HepG2 (cell line): ENCODE measurements around the gene F2RL3. TPM values are rescaled to one million over a fixed set of nuclear protein-coding genes. Genes with fewer than 3 reads are reported as not detected.

Source experiments
- ATAC-seq: fragments of 200-7000 bp; cut with Tn5 transposase; 3 replicates; pipeline ENCODE4 v1.9.1; 2020; ENCODE audit warnings: mild to moderate bottlenecking, moderate library complexity
- BruUV-seq: library from RNA; stranded (reverse); fragments of 400-500 nt; replicated peaks from 2 replicates; lab custom pipeline; 2021; lab: Mats Ljungman, UMichigan
- CTCF ChIA-PET: fragments of 300-600 bp; formaldehyde crosslinking; extraction: SDS; loops from one replicate; lab custom pipeline; 2021; ENCODE audit warnings: low total read pairs, inconsistent platforms, low intra/inter-chr PET ratio; lab: Yijun Ruan, JAX
- POLR2A ChIA-PET: fragments of 350-600 bp; sonication (Branson Sonifier 250); formaldehyde crosslinking; loops from one replicate; lab custom pipeline; 2020; ENCODE audit warnings: antibody characterized with exemption, inconsistent platforms; lab: Yijun Ruan, JAX
- DNase-seq: peaks from one replicate; pipeline ENCODE4 v3.0.0-alpha.2; 2015; ENCODE audit warnings: low spot score
- FAIRE-seq: peaks from 3 replicates; lab custom pipeline; 2011; peaks lifted over from hg19 to GRCh38; lab: Jason Lieb, UNC
- H2AFZ ChIP-seq: one replicate; pipeline ENCODE4 v1.6.1; 2011; ENCODE audit warnings: low read length, inconsistent platforms
- H3K27ac ChIP-seq: fragments of 300-600 bp; 3 replicates; pipeline ENCODE4 v1.8.0; 2011; ENCODE audit warnings: mixed run types, mild to moderate bottlenecking, mixed read lengths, low read length, inconsistent platforms; ENCODE audit not compliant: insufficient read depth; ENCODE audit errors: extremely low read length
- H3K27me3 ChIP-seq, 2 experiments: fragments of 200-600 bp in 1 of 2; 2 replicates in 1 of 2; 3 replicates in 1 of 2; pipeline versions ENCODE4 v1.6.0 to v1.8.0; 2011; ENCODE audit warnings: low read length in 2 of 2, mild to moderate bottlenecking in 2 of 2, moderate library complexity in 2 of 2, inconsistent platforms in 1 of 2; ENCODE audit not compliant: insufficient read depth in 2 of 2, control insufficient read depth in 1 of 2
- H3K36me3 ChIP-seq, 2 experiments: fragments of 200-600 bp in 1 of 2; replicated peaks in 1 of 2; 2 replicates in 1 of 2; 3 replicates in 1 of 2; pipeline versions ENCODE4 v1.5.1 to v1.8.0; 2011; ENCODE audit warnings: low read length in 2 of 2, inconsistent platforms in 1 of 2; ENCODE audit not compliant: insufficient read depth in 2 of 2, control insufficient read depth in 1 of 2
- H3K4me1 ChIP-seq: 2 replicates; pipeline ENCODE4 v1.5.1; 2012; ENCODE audit warnings: low read length, inconsistent platforms; ENCODE audit not compliant: insufficient read depth
- H3K4me2 ChIP-seq: 2 replicates; pipeline ENCODE4 v1.6.0; 2011; ENCODE audit warnings: low read depth, low read length, inconsistent platforms
- H3K4me3 ChIP-seq, 3 experiments: fragments of 200-600 bp in 1 of 3; sonication (generic), shearing (Covaris generic) in 1 of 3; replicated peaks in 1 of 3; 2 replicates each; pipeline ENCODE4 v1.5.1; 2011 to 2016; ENCODE audit warnings: low read length in 3 of 3, inconsistent platforms in 2 of 3, low read depth in 2 of 3, mild to moderate bottlenecking in 2 of 3, control low read depth in 1 of 3, mixed read lengths in 1 of 3; ENCODE audit not compliant: insufficient read depth in 1 of 3
- H3K79me2 ChIP-seq: one replicate; pipeline ENCODE4 v1.6.1; 2011; ENCODE audit warnings: low read length, inconsistent platforms; ENCODE audit not compliant: insufficient read depth
- H3K9ac ChIP-seq: 2 replicates; pipeline ENCODE4 v1.6.0; 2011; ENCODE audit warnings: mild to moderate bottlenecking, low read depth, low read length, inconsistent platforms; ENCODE audit not compliant: insufficient read depth
- H3K9me3 ChIP-seq: 2 replicates; pipeline ENCODE4 v1.5.1; 2012; ENCODE audit warnings: mild to moderate bottlenecking, low read length
- H4K20me1 ChIP-seq: 2 replicates; pipeline ENCODE4 v1.6.0; 2011; ENCODE audit warnings: inconsistent platforms, mild to moderate bottlenecking, low read length, moderate library complexity; ENCODE audit not compliant: insufficient read depth
- AKNA ChIP-seq: sonication (generic); formaldehyde crosslinking; IDR thresholded peaks from 2 replicates; pipeline ENCODE4 v1.4.0; 2020; ENCODE audit warnings: missing genetic modification reagents, borderline replicate concordance
- CCAR2 ChIP-seq: fragments of 200-400 bp; formaldehyde crosslinking; optimal IDR thresholded peaks from 2 replicates; pipeline ENCODE3; 2018; ENCODE audit warnings: low read depth, mild to moderate bottlenecking, low read length, moderate library complexity
- FOXO1 ChIP-seq: sonication (generic); formaldehyde crosslinking; IDR thresholded peaks from 2 replicates; pipeline ENCODE4 v1.4.0; 2020; ENCODE audit warnings: missing genetic modification reagents
- GMEB2 ChIP-seq: IDR thresholded peaks from 2 replicates; pipeline ENCODE4 v1.6.1; 2016; ENCODE audit warnings: missing biosample characterization, missing genetic modification reagents, low read depth
- HDAC6 ChIP-seq: fragments of 200-600 bp; sonication (generic); IDR thresholded peaks from 2 replicates; pipeline ENCODE4 v1.7.0; 2017; ENCODE audit warnings: mild to moderate bottlenecking, antibody characterized with exemption, low read length, low read depth
- JDP2 ChIP-seq: sonication (generic); formaldehyde crosslinking; IDR thresholded peaks from 2 replicates; pipeline ENCODE4 v1.8.1; 2022; ENCODE audit warnings: missing genetic modification reagents, borderline replicate concordance
- MAFF ChIP-seq: IDR thresholded peaks from 2 replicates; pipeline ENCODE4 v1.6.1; 2011; ENCODE audit warnings: low read depth, low read length, improper control_type of control experiment
- NCOA5 ChIP-seq: sonication (generic); formaldehyde crosslinking; IDR thresholded peaks from 2 replicates; pipeline ENCODE4 v1.4.0; 2020; ENCODE audit warnings: missing genetic modification reagents
- POLR2A ChIP-seq, 2 experiments: IDR thresholded peaks; 2 replicates each; pipeline ENCODE4 v1.6.1; 2011; ENCODE audit warnings: low read depth in 2 of 2, low read length in 2 of 2, mild to moderate bottlenecking in 1 of 2, moderate library complexity in 1 of 2; ENCODE audit not compliant: insufficient read depth in 1 of 2
- SMAD3 ChIP-seq: sonication (generic); formaldehyde crosslinking; IDR thresholded peaks from 2 replicates; pipeline ENCODE4 v1.4.0; 2020; ENCODE audit warnings: missing genetic modification reagents
- SNAI1 ChIP-seq: sonication (generic); formaldehyde crosslinking; IDR thresholded peaks from 2 replicates; pipeline ENCODE4 v1.5.0; 2020; ENCODE audit warnings: mild to moderate bottlenecking, missing genetic modification reagents, borderline replicate concordance
- SOX6 ChIP-seq, 2 experiments: fragments of 450-650 bp in 1 of 2; sonication (generic) in 1 of 2; formaldehyde crosslinking in 1 of 2; IDR thresholded peaks; 2 replicates each; pipeline versions ENCODE4 v1.4.0 to v1.6.1; 2017 to 2020; ENCODE audit warnings: antibody characterized with exemption in 1 of 2, mild to moderate bottlenecking in 1 of 2, missing genetic modification reagents in 1 of 2
- ZNF33B ChIP-seq: sonication (generic); formaldehyde crosslinking; IDR thresholded peaks from 2 replicates; pipeline ENCODE4 v1.5.1; 2020; ENCODE audit warnings: mild to moderate bottlenecking, missing genetic modification reagents
- ZNF431 ChIP-seq: sonication (generic); formaldehyde crosslinking; IDR thresholded peaks from 2 replicates; pipeline ENCODE4 v1.9.0; 2022; ENCODE audit warnings: missing genetic modification reagents, low read depth, mild to moderate bottlenecking, borderline replicate concordance
- ZNF775 ChIP-seq: sonication (generic); formaldehyde crosslinking; IDR thresholded peaks from 2 replicates; pipeline ENCODE4 v1.4.0; 2020; ENCODE audit warnings: missing genetic modification reagents, mild to moderate bottlenecking, moderate library complexity, borderline replicate concordance
- WGBS: methylation state at CpG from one replicate; pipeline ENCODE4 v1.1.6; 2017; ENCODE audit warnings: low lambda C conversion rate; 5-methylcytosine and 5-hydroxymethylcytosine counted together
- in situ Hi-C: cut with HindIII; loops from 2 replicates; pipeline ENCODE4 v1.10.0; 2017; ENCODE audit warnings: low pct_unique_long_range_greater_than_20kb; ENCODE audit not compliant: extremely low pct_ligation_motif_present
- intact Hi-C: fragments of 100-400 bp; cut with micrococcal nuclease; formaldehyde crosslinking; loops from one replicate; pipeline ENCODE4 v1.10.0; 2022; ENCODE audit not compliant: unreplicated experiment
- polyA plus RNA-seq, 8 experiments: library from polyadenylated mRNA; depleted of rRNA in 3 of 8; stranded (reverse) in 7 of 8; unstranded in 1 of 8; fragments of >200 nt; fragmentation: Illumina TruSeq in 4 of 8; extraction: Trizol in 4 of 8; gene quantifications; 2 replicates each; pipeline versions ENCODE4 v1.2.1 to v1.2.3, GENCODE V29; 2011 to 2016; ENCODE audit warnings: low read depth in 4 of 8, missing spikeins in 1 of 8, mixed read lengths in 1 of 8; ENCODE audit not compliant: insufficient read depth in 1 of 8
- total RNA-seq, 5 experiments: library from RNA; depleted of rRNA; stranded (reverse); fragments of >200 nt; fragmentation: Illumina TruSeq; extraction: Trizol; gene quantifications; 2 replicates each; pipeline ENCODE4 v1.2.3, GENCODE V29; 2016; ENCODE audit warnings: low read depth in 1 of 5

F2RL3 gene
- total and polyA plus RNA-seq, 2 of the 13 experiments (the other 11 are each of a cell fraction or from before 2014, with no cell fraction given) = not detected

GRCh38 chr19:16908759-16909158 is 20.0 kb downstream of the F2RL3 start:
- no peak for DNase-seq
- Histone ChIP-seq H3K27me3 (no peaks in the 10 kb centered on the region), H3K4me3 (no peak overlapping the region), H3K4me1 (no peaks in the 10 kb centered on the region), H3K36me3 (no peaks in the 10 kb centered on the region), H3K9ac (no peak overlapping the region), H3K79me2 (no peaks in the 10 kb centered on the region), H4K20me1 (no peaks in the 10 kb centered on the region), H2AFZ (no peak overlapping the region), H3K9me3 (peaks cover 16% of the 10 kb centered on the region), H3K27ac (no peak overlapping the region), H3K4me2 (no peak overlapping the region)
- in situ Hi-C loops (loop anchor here (10.0 kb wide), 1 partner anchor 134 kb away; no protein-coding TSS in a partner anchor), intact Hi-C loops (no loop called here)
- no peak for FAIRE-seq
- TF ChIP-seq CCAR2 (no peak), HDAC6 (no peak), JDP2 (CRISPR knock-in tag) (no peak), SNAI1 (no peak), NCOA5 (CRISPR knock-in tag) (no peak), MAFF (no peak), SMAD3 (CRISPR knock-in tag) (no peak), ZNF431 (CRISPR knock-in tag) (no peak), SOX6 (IDR thresholded peaks at IDR 0.05) (no peak), SOX6 (CRISPR knock-in tag; IDR thresholded peaks at IDR 0.05) (no peak), GMEB2 (CRISPR knock-in tag) (no peak), POLR2A (IDR thresholded peaks at IDR 0.05; ENCODE audit: insufficient read depth in 1 of 2, low read depth in 2 of 2, low read length in 2 of 2) (no peak), ZNF33B (CRISPR knock-in tag) (no peak), FOXO1 (CRISPR knock-in tag) (no peak), AKNA (no peak), ZNF775 (no peak)
- ChIA-PET CTCF (no interaction called here), POLR2A (no interaction called here)
- 53% methylated on average over 2 of the region's 12 CpGs for WGBS
- BruUV-seq = no TSS peak
- no peak for ATAC-seq
